HepG2 (cell line): ENCODE data around the gene UBR3. TPM values are rescaled to one million over a fixed set of nuclear protein-coding genes. Genes with fewer than 3 reads are reported as not detected.

Source experiments
- ATAC-seq: fragments of 200-7000 bp; cut with Tn5 transposase; 3 replicates; pipeline ENCODE4 v1.9.1; 2020; ENCODE audit warnings: mild to moderate bottlenecking, moderate library complexity
- BruUV-seq: library from RNA; stranded (reverse); fragments of 400-500 nt; replicated peaks from 2 replicates; lab custom pipeline; 2021; lab: Mats Ljungman, UMichigan
- CTCF ChIA-PET: fragments of 300-600 bp; formaldehyde crosslinking; extraction: SDS; loops from one replicate; lab custom pipeline; 2021; ENCODE audit warnings: low total read pairs, inconsistent platforms, low intra/inter-chr PET ratio; lab: Yijun Ruan, JAX
- POLR2A ChIA-PET: fragments of 350-600 bp; sonication (Branson Sonifier 250); formaldehyde crosslinking; loops from one replicate; lab custom pipeline; 2020; ENCODE audit warnings: antibody characterized with exemption, inconsistent platforms; lab: Yijun Ruan, JAX
- DNase-seq: peaks from one replicate; pipeline ENCODE4 v3.0.0-alpha.2; 2015; ENCODE audit warnings: low spot score
- FAIRE-seq: peaks from 3 replicates; lab custom pipeline; 2011; peaks lifted over from hg19 to GRCh38; lab: Jason Lieb, UNC
- H2AFZ ChIP-seq: one replicate; pipeline ENCODE4 v1.6.1; 2011; ENCODE audit warnings: low read length, inconsistent platforms
- H3K27ac ChIP-seq: fragments of 300-600 bp; 3 replicates; pipeline ENCODE4 v1.8.0; 2011; ENCODE audit warnings: mixed run types, mild to moderate bottlenecking, mixed read lengths, low read length, inconsistent platforms; ENCODE audit not compliant: insufficient read depth; ENCODE audit errors: extremely low read length
- H3K27me3 ChIP-seq, 2 experiments: fragments of 200-600 bp in 1 of 2; 2 replicates in 1 of 2; 3 replicates in 1 of 2; pipeline versions ENCODE4 v1.6.0 to v1.8.0; 2011; ENCODE audit warnings: low read length in 2 of 2, mild to moderate bottlenecking in 2 of 2, moderate library complexity in 2 of 2, inconsistent platforms in 1 of 2; ENCODE audit not compliant: insufficient read depth in 2 of 2, control insufficient read depth in 1 of 2
- H3K36me3 ChIP-seq, 2 experiments: fragments of 200-600 bp in 1 of 2; replicated peaks in 1 of 2; 2 replicates in 1 of 2; 3 replicates in 1 of 2; pipeline versions ENCODE4 v1.5.1 to v1.8.0; 2011; ENCODE audit warnings: low read length in 2 of 2, inconsistent platforms in 1 of 2; ENCODE audit not compliant: insufficient read depth in 2 of 2, control insufficient read depth in 1 of 2
- H3K4me1 ChIP-seq: 2 replicates; pipeline ENCODE4 v1.5.1; 2012; ENCODE audit warnings: low read length, inconsistent platforms; ENCODE audit not compliant: insufficient read depth
- H3K4me2 ChIP-seq: 2 replicates; pipeline ENCODE4 v1.6.0; 2011; ENCODE audit warnings: low read depth, low read length, inconsistent platforms
- H3K4me3 ChIP-seq, 3 experiments: fragments of 200-600 bp in 1 of 3; sonication (generic), shearing (Covaris generic) in 1 of 3; replicated peaks in 1 of 3; 2 replicates each; pipeline ENCODE4 v1.5.1; 2011 to 2016; ENCODE audit warnings: low read length in 3 of 3, inconsistent platforms in 2 of 3, low read depth in 2 of 3, mild to moderate bottlenecking in 2 of 3, control low read depth in 1 of 3, mixed read lengths in 1 of 3; ENCODE audit not compliant: insufficient read depth in 1 of 3
- H3K79me2 ChIP-seq: one replicate; pipeline ENCODE4 v1.6.1; 2011; ENCODE audit warnings: low read length, inconsistent platforms; ENCODE audit not compliant: insufficient read depth
- H3K9ac ChIP-seq: 2 replicates; pipeline ENCODE4 v1.6.0; 2011; ENCODE audit warnings: mild to moderate bottlenecking, low read depth, low read length, inconsistent platforms; ENCODE audit not compliant: insufficient read depth
- H3K9me3 ChIP-seq: 2 replicates; pipeline ENCODE4 v1.5.1; 2012; ENCODE audit warnings: mild to moderate bottlenecking, low read length
- H4K20me1 ChIP-seq: 2 replicates; pipeline ENCODE4 v1.6.0; 2011; ENCODE audit warnings: inconsistent platforms, mild to moderate bottlenecking, low read length, moderate library complexity; ENCODE audit not compliant: insufficient read depth
- BORCS8-MEF2B ChIP-seq: sonication (generic); formaldehyde crosslinking; IDR thresholded peaks from 2 replicates; pipeline ENCODE4 v1.8.0; 2022; ENCODE audit warnings: mild to moderate bottlenecking, missing genetic modification reagents
- CHD2 ChIP-seq: IDR thresholded peaks from 2 replicates; pipeline ENCODE4 v1.6.1; 2011; ENCODE audit warnings: low read depth, low read length, improper control_type of control experiment
- CHD4 ChIP-seq: fragments of 200-600 bp; sonication (generic); IDR thresholded peaks from 2 replicates; pipeline ENCODE4 v1.7.0; 2017; ENCODE audit warnings: mild to moderate bottlenecking, low read length, borderline replicate concordance
- EEA1 ChIP-seq: sonication (generic); formaldehyde crosslinking; IDR thresholded peaks from 2 replicates; pipeline ENCODE4 v1.5.1; 2020; ENCODE audit warnings: mild to moderate bottlenecking, missing genetic modification reagents, borderline replicate concordance
- IKZF1 ChIP-seq: fragments of 450-650 bp; IDR thresholded peaks from 2 replicates; pipeline ENCODE4 v1.7.1; 2016
- MED13 ChIP-seq: sonication (generic); formaldehyde crosslinking; IDR thresholded peaks from 2 replicates; pipeline ENCODE4 v1.5.0; 2020; ENCODE audit warnings: missing genetic modification reagents
- MIXL1 ChIP-seq: IDR thresholded peaks from 2 replicates; pipeline ENCODE4 v1.6.1; 2016
- NFYB ChIP-seq: sonication (generic); formaldehyde crosslinking; IDR thresholded peaks from 2 replicates; pipeline ENCODE4 v1.4.0; 2020; ENCODE audit warnings: missing genetic modification reagents
- PAX8 ChIP-seq: sonication (generic); formaldehyde crosslinking; IDR thresholded peaks from 2 replicates; pipeline ENCODE4 v1.8.0; 2022; ENCODE audit warnings: mild to moderate bottlenecking, missing genetic modification reagents, borderline replicate concordance
- SAP130 ChIP-seq: IDR thresholded peaks from 2 replicates; pipeline ENCODE4 v1.6.1; 2016; ENCODE audit warnings: low read depth
- SMAD3 ChIP-seq: sonication (generic); formaldehyde crosslinking; IDR thresholded peaks from 2 replicates; pipeline ENCODE4 v1.4.0; 2020; ENCODE audit warnings: missing genetic modification reagents
- SMARCE1 ChIP-seq: fragments of 450-650 bp; IDR thresholded peaks from 2 replicates; pipeline ENCODE4 v1.6.1; 2017; ENCODE audit warnings: borderline replicate concordance
- TERF1 ChIP-seq: sonication (generic); formaldehyde crosslinking; IDR thresholded peaks from 2 replicates; pipeline ENCODE4 v1.8.0; 2022; ENCODE audit warnings: mild to moderate bottlenecking, missing genetic modification reagents, moderate library complexity
- ZNF180 ChIP-seq: sonication (generic); formaldehyde crosslinking; IDR thresholded peaks from 2 replicates; pipeline ENCODE4 v1.4.0; 2020; ENCODE audit warnings: low read depth, missing genetic modification reagents, borderline replicate concordance
- ZNF275 ChIP-seq: sonication (generic); formaldehyde crosslinking; IDR thresholded peaks from 2 replicates; pipeline ENCODE4 v1.8.0; 2022; ENCODE audit warnings: missing genetic modification reagents, mild to moderate bottlenecking, inconsistent platforms, borderline replicate concordance
- ZUFSP ChIP-seq: sonication (generic); formaldehyde crosslinking; IDR thresholded peaks from 2 replicates; pipeline ENCODE4 v1.9.0; 2021; ENCODE audit warnings: missing genetic modification reagents, mild to moderate bottlenecking, borderline replicate concordance
- WGBS: methylation state at CpG from one replicate; pipeline ENCODE4 v1.1.6; 2017; ENCODE audit warnings: low lambda C conversion rate; 5-methylcytosine and 5-hydroxymethylcytosine counted together
- in situ Hi-C: cut with HindIII; loops from 2 replicates; pipeline ENCODE4 v1.10.0; 2017; ENCODE audit warnings: low pct_unique_long_range_greater_than_20kb; ENCODE audit not compliant: extremely low pct_ligation_motif_present
- intact Hi-C: fragments of 100-400 bp; cut with micrococcal nuclease; formaldehyde crosslinking; loops from one replicate; pipeline ENCODE4 v1.10.0; 2022; ENCODE audit not compliant: unreplicated experiment
- polyA plus RNA-seq, 8 experiments: library from polyadenylated mRNA; depleted of rRNA in 3 of 8; stranded (reverse) in 7 of 8; unstranded in 1 of 8; fragments of >200 nt; fragmentation: Illumina TruSeq in 4 of 8; extraction: Trizol in 4 of 8; gene quantifications; 2 replicates each; pipeline versions ENCODE4 v1.2.1 to v1.2.3, GENCODE V29; 2011 to 2016; ENCODE audit warnings: low read depth in 4 of 8, missing spikeins in 1 of 8, mixed read lengths in 1 of 8; ENCODE audit not compliant: insufficient read depth in 1 of 8
- total RNA-seq, 5 experiments: library from RNA; depleted of rRNA; stranded (reverse); fragments of >200 nt; fragmentation: Illumina TruSeq; extraction: Trizol; gene quantifications; 2 replicates each; pipeline ENCODE4 v1.2.3, GENCODE V29; 2016; ENCODE audit warnings: low read depth in 1 of 5

Gene UBR3
- total and polyA plus RNA-seq, 2 of the 13 experiments (the other 11 are each of a cell fraction or from before 2014, with no cell fraction given), result 15.1 to 28.0 TPM

GRCh38 chr2:170020777-170021176, 193.5 kb downstream of the UBR3 start:
- Histone ChIP-seq H3K36me3 (peaks cover 1 to 12% of the 10 kb centered on the region in 2 experiments; a peak in 4 of 5 replicates), H3K27me3 (no peaks in the 10 kb centered on the region), H3K4me3 (no peak overlapping the region), H3K4me2 (no peak overlapping the region), H2AFZ (no peak overlapping the region), H3K9me3 (no peaks in the 10 kb centered on the region), H3K79me2 (no peaks in the 10 kb centered on the region), H4K20me1 (no peaks in the 10 kb centered on the region), H3K9ac (no peak overlapping the region), H3K4me1 (no peaks in the 10 kb centered on the region), H3K27ac (no peak overlapping the region)
- FAIRE-seq, result no peak
- in situ Hi-C loops (no loop called here), intact Hi-C loops (no loop called here)
- CTCF ChIA-PET, result no interaction called here
- POLR2A ChIA-PET, result no interaction called here
- no TSS peak for BruUV-seq
- TF ChIP-seq EEA1 (CRISPR knock-in tag), result no peak
- TF ChIP-seq ZNF180 (CRISPR knock-in tag), result no peak
- no peak for TF ChIP-seq ZUFSP (CRISPR knock-in tag)
- no peak for TF ChIP-seq BORCS8-MEF2B (CRISPR knock-in tag)
- no peak for TF ChIP-seq SMAD3 (CRISPR knock-in tag)
- no peak for TF ChIP-seq PAX8 (CRISPR knock-in tag)
- TF ChIP-seq SAP130 (CRISPR knock-in tag), result no peak
- WGBS, result 68% methylated on average over 1 of the region's 1 CpG
- DNase-seq, result no peak
- ATAC-seq, result no peak

- POLR2A ChIA-PET, result no interaction called here
- Histone ChIP-seq H4K20me1 (no peaks in the 10 kb centered on the region), H2AFZ (no peak overlapping the region), H3K9me3 (no peaks in the 10 kb centered on the region), H3K27me3 (no peaks in the 10 kb centered on the region), H3K27ac (no peak overlapping the region), H3K36me3 (peaks cover 1 to 12% of the 10 kb centered on the region in 2 experiments; a peak in 4 of 5 replicates), H3K4me2 (no peak overlapping the region), H3K9ac (no peak overlapping the region), H3K4me3 (no peak overlapping the region), H3K79me2 (no peaks in the 10 kb centered on the region), H3K4me1 (no peaks in the 10 kb centered on the region)
- FAIRE-seq (no peak), ATAC-seq (no peak), DNase-seq (no peak)
- in situ Hi-C loops, result no loop called here
- no TSS peak for BruUV-seq
- CTCF ChIA-PET, result no interaction called here
- intact Hi-C loops, result no loop called here
- TF ChIP-seq ZNF275, result no peak
- no peak for TF ChIP-seq MIXL1
- no peak for TF ChIP-seq CHD4
- no peak for TF ChIP-seq TERF1 (CRISPR knock-in tag)
- no peak for TF ChIP-seq NFYB (CRISPR knock-in tag)
- TF ChIP-seq MED13, result no peak
- TF ChIP-seq SMARCE1, result no peak
- TF ChIP-seq CHD2, result no peak
- TF ChIP-seq IKZF1, result no peak
Observed at GRCh38 chr2:170022692-170023091, 195.4 kb downstream of the UBR3 start.
